HG03159 (cell line): ENCODE measurements around the gene STEAP1B.
"Not testable (repeated sequence)": the region's sequence is repeated elsewhere in the genome, so short reads cannot be mapped to it uniquely, and the experiment has no call there.

Source experiments
- ATAC-seq: cut with Tn5 transposase; IDR thresholded peaks from one replicate; pipeline ENCODE4 v1.9.1; 2021; ENCODE audit warnings: mild to moderate bottlenecking, moderate library complexity; ENCODE audit not compliant: unreplicated experiment

STEAP1B gene

GRCh38 chr7:22499888-22500689 lies at the start of gene STEAP1B:
STEAP1B (minus strand) TSS chr7:22500188; CDS start chr7:22494855, 5,333 bp downstream.
- peak; percentile 95 for ATAC-seq

- ATAC-seq = no peak
Measured at GRCh38 chr7:22549051-22549450, 49.1 kb upstream of the STEAP1B start.

- ATAC-seq = no peak
Measured at GRCh38 chr7:22548313-22548712, 48.3 kb upstream of the STEAP1B start.

- ATAC-seq = no peak
Measured at GRCh38 chr7:22546769-22547168, 46.8 kb upstream of the STEAP1B start.

DNA sequence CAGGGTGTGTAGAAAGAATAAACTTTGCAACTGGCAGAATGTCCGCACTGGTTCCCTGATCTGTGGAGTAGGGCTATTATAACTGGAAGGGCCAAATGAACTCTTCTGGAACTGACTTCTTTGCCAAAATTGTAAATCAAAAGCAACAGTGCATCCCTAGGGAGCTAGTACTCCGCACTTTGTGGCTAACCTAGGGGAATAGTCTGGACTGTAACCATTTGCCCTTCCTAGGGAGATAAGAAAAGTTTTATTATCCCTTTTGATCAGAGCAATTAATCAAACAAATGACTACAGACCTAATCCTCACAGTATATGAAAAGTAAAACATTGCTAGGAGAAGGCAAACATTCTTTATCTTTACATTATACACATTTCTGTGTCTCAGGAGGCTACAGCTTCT lies 45.5 kb upstream of the STEAP1B start:
- no peak for ATAC-seq

GRCh38 chr7:22544245-22544644 lies 44.3 kb upstream of the STEAP1B start:
- ATAC-seq = no peak

DNA sequence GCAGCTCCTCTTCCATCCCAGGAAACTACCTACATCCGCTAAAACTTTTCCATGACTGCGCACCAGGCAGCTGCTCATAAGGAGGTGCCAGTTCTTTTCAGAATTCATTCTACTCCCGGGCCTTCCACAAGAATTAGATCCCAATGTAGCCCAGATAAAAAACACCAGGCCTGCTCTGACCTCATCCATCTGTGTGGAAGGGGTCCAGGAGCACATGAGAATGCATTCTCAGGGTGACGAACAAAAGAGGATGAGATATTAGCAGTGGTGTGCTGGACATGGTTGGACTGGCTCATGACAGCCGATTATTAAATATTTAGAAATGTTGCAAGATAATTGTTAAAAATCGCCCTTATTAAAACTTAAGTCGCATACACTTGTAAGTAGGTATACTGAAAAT lies 43.2 kb upstream of the STEAP1B start:
- ATAC-seq = no peak

DNA sequence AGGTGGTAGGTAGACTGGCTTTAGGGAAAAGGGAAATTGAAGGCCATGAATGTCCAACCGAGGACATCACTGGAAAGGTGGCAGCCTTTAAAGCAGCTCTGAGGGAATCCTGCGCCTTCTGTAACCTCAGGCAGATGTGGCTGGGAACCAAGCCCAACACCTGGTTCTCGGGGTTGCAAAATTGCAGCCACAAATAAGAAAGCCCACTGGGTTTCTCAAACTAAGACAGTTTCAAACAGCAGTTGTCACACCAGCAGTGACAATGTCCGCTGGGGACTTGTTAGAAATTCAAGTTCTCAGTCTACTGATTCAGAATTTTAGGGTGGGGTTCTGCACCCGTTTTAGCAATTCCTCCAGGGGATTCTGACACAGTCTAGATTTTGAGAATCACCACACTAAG lies 42.7 kb upstream of the STEAP1B start:
- ATAC-seq = no peak

GRCh38 chr7:22542254-22542653 lies 42.3 kb upstream of the STEAP1B start:
- no peak for ATAC-seq

DNA sequence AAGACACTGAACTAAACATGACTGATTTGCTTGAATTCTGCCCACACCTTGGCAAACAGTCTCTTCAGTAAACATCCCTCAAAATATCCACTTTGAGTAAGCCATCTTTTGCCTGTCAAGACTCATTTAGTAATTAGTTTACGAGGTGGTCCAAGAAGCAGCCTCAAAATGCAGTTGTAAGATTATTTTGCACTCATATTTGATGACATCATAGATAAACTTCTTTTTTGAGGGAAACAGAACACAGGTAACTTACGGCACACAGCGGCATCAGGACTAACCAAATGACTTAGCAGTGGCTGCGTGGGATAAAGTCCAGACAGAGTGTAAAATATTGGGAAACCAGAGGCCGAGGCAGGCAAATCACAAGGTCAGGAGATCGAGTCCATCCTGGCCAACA lies 41.8 kb upstream of the STEAP1B start:
- no peak for ATAC-seq

DNA sequence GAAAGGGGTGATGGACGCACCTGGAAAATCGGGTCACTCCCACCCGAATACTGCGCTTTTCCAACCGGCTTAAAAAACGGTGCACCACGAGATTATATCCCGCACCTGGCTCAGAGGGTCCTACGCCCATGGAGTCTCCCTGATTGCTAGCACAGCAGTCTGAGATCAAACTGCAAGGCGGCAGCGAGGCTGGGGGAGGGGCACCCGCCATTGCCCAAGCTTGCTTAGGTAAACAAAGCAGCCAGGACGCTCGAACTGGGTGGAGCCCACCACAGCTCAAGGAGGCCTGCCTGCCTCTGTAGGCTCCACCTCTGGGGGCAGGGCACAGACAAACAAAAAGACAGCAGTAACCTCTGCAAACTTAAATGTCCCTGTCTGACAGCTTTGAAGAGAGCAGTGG lies 28.5 kb upstream of the STEAP1B start:
- not testable (repeated sequence) for ATAC-seq

DNA sequence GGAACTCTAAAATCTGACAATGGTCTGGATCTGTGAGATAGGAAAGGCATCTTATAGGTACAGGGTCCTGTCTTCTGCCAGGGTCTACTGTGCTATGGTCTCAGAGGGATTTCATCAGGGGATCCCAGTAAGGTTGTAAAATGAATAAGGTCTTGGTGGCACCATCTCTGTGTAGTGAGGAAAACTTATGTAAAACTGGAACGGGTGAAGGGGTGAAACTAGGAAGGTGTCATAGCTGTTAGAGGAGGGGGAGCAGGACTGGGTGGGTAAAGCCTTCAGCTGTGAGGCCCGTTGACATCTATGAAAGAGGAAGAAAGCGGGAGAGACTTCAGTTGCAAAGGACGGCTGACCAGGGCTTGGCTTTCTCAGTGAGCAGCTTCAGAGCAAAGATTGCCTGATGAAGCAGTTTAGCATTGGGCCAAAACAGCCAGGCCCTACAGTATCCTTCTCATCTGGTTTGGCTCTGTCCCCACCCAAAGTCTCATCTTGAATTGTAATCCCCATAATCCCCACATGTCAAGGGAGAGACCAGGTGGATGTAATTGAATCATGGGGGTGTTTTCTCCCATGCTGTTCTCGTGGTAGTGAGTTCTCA lies 24.5 kb upstream of the STEAP1B start:
- peak; percentile 18 for ATAC-seq

- peak; percentile 67 for ATAC-seq
Measured at GRCh38 chr7:22523478-22524352, 23.7 kb upstream of the STEAP1B start.

DNA sequence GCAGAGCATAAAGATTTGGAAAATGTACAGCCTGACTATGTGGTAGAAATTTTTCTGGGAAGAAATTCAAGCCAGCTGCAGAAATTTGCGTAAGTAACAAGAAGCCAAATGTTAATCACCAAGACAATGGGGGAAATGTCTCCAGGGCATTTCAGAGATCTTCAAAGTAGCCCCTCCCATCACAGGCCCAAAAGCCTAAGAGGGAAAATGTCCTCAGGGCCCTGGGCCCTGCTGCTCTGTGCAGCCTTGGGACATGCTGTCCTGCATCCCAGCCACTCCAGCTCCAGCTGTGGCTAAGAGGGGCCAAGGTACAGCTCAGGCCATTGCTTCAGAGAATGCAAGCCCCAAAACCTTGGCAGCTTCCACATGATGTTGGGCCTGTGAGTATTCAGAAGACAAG lies 19.6 kb upstream of the STEAP1B start:
- not testable (repeated sequence) for ATAC-seq

GRCh38 chr7:22516950-22517349 lies 17.0 kb upstream of the STEAP1B start:
- ATAC-seq = not testable (repeated sequence)

DNA sequence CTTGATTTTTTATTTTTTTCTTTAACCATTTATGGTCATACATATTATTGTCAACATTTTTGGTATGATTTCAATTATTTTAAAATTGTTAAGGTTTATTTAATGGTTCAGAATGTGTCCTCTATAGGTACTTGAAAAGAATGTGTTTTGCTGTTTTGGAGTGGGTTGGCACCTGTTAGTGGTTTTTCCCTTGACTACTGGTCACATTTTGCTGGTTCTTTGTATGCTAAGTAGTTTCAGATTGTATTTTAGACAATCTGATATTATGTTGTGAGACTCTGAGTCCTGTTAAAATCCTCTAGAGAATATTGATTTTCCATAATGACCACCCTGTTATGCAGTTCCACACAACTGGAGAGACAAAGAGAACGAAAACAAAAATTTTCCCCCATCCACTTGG lies 15.0 kb upstream of the STEAP1B start:
- ATAC-seq = not testable (repeated sequence)

GRCh38 chr7:22507320-22507719 lies 7.3 kb upstream of the STEAP1B start:
- ATAC-seq = not testable (repeated sequence)

DNA sequence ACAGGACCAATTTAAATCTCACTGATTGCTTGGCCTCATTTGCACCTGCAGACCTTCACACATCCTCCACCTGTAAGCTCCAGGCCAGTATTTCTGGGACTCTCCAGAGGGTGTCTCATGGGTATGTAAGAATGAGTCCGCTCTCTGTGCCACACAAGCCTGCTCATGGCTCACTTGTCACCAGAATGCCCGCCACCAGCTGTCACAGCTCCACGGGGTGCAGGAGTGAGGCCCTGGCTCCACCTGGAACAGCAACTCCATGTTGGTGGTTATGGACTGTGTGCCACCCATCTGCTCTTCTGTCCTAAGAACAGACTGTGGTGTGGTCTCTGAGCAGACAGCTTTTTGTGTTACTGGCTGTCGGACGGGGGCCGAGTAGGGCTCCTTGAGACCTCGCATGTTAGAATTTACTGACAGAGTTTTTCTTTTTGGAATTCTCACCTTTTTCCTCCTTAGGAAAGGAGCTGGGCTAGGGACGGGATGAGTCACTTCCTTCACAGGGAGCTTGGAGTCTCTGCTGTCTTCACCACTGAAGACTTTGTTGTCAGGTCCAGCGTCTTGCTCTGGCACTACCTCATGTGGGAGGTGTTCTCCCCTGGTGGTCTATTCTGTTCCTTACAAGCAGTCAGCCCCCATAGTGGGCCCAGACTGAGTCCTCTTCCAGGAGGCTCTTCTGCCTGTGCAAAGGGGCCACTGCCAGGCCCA lies 6.5 kb upstream of the STEAP1B start:
- not testable (repeated sequence) for ATAC-seq

GRCh38 chr7:22504519-22504918 lies 4.5 kb upstream of the STEAP1B start:
- ATAC-seq = not testable (repeated sequence)

DNA sequence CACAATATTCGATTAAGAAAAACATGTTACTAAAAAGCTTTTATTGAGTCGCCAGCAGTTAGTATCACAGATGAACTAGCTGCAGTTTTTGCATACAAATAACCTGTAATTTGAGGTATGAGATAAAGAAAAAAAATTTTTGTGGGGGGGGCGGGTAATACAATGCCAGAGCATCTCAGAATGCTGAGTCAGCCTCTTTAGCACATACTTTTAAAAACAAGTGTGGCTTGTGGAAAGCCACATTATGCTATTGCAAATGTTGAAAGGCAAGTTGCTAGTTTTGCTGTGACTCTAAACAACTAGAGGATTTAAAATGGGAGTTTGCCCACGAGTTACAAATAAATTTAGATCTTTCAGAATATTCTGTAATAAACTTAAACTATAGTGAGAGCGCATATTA lies 2.1 kb upstream of the STEAP1B start:
- ATAC-seq = not testable (repeated sequence)

DNA sequence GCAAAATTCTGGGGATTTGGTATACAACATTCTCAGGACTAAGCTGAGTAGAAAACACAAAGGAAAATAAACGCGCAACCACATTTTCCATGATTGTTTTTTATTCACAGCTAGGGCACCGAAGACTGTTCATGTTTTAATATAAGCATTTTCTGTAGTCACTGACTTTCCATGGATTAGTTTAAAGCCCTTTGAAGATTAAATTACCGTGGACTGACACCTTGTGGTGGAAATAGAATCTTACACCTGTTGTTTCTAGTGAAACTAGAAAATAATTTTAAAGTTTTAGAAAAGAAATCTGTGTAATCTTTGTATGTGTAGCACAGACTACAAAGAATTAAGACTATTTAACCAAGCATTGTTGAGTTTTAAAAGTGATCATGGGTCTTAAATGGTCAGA lies 1.3 kb upstream of the STEAP1B start:
- ATAC-seq = not testable (repeated sequence)
